ENCODE measurements around the gene SIPA1.
A peak's percentile ranks its signal among the peaks of the same experiment; 100 is the strongest.

SIPA1 gene

DNA sequence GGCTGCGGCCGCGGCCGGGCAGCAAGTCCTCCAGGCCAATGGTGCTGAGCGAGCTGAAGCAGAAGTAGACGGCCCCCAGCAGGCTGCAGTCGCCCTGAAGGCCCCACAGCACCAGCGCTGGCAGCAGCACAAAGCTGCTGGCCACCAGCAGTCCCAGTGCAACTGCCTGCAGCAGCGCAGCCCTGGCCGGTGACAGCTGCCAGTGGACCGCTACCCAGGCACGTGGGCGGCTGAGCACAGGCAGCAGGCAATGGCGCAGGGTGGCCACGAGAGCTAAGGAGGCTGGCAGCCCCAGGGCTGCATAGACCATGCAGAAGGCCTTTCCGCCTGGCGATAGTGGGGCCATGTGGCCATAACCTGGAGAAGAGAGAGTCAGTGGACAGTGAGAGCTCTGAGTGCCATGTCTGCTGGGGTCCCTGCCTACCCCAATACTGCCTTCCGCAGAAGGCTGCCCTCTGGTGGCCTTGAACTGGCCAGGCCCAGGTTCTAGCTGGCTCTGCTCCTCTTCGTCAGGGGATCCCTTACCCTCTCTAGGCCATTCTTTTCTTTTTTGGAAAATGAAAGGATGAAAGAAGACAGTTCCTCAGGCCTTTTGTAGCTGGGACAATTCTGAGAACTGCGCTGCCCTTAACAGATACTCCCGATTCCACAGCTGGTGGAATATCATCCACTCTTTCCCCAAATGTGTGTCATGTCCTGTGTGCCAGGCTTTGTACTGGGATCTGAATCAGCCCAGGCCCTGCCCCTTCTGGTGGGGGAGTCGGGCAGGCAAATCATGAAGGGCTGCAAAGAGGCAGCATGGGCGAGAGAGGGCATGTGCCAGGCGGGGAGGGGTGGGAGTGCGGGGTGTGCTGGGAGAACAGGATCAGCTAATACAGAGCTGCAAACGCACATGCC lies 44.1 kb upstream of the SIPA1 start:
- no peak for TF ChIP-seq POLR2A (IDR thresholded peaks at IDR 0.05; ENCODE audit: low read depth, low read length)
- no peak for TF ChIP-seq POU2F2 (IDR thresholded peaks at IDR 0.05; ENCODE audit: low read depth, low read length)
- TF ChIP-seq TAF1 (IDR thresholded peaks at IDR 0.05; ENCODE audit: low read depth, low read length): no peak
- no peak for TF ChIP-seq POLR2AphosphoS5 (IDR thresholded peaks at IDR 0.05; ENCODE audit: low read depth, low read length)
- TF ChIP-seq PAX5 (IDR thresholded peaks at IDR 0.05; ENCODE audit: insufficient read depth, low read length, severe bottlenecking): no peak
- TF ChIP-seq SPI1 (IDR thresholded peaks at IDR 0.05; ENCODE audit: low read depth, low read length): no peak
- FAIRE-seq (peak; percentile 81), DNase-seq (ENCODE audit: insufficient read length, low spot score) (no peak)

DNA sequence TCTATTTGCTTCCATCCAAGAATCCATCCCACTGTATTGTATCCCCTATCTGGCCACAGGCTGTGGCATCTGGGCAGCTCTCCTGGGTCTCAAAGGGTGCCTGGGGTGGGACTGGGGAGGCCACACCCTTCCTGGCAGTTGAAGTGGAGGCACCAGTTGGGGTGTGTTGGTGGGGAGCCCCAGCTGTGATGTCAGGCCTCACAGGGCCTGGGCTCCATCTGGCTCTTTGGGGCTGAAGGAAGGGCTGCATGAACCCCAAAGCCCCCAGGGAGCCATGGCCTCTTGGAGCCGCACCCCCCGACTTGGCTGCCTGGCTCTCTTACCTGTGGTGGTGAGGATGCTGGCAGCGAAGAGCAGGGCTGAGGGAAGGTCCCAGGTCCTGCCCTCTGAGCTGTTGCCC lies 42.8 kb upstream of the SIPA1 start:
- DNase-seq (ENCODE audit: insufficient read length, low spot score) (no peak), FAIRE-seq (no peak)
- TF ChIP-seq POLR2A (IDR thresholded peaks at IDR 0.05; ENCODE audit: low read depth, low read length) (no peak), SPI1 (IDR thresholded peaks at IDR 0.05; ENCODE audit: low read depth, low read length) (no peak), TAF1 (IDR thresholded peaks at IDR 0.05; ENCODE audit: low read depth, low read length) (no peak), PAX5 (IDR thresholded peaks at IDR 0.05; ENCODE audit: insufficient read depth, low read length, severe bottlenecking) (no peak), POU2F2 (IDR thresholded peaks at IDR 0.05; ENCODE audit: low read depth, low read length) (no peak), POLR2AphosphoS5 (IDR thresholded peaks at IDR 0.05; ENCODE audit: low read depth, low read length) (no peak)

GRCh38 chr11:65595543-65596281 lies 42.2 kb upstream of the SIPA1 start, which contains the start of gene KCNK7:
KCNK7 (minus strand) TSS chr11:65595800; CDS start chr11:65595772, 28 bp downstream.
- DNase-seq (ENCODE audit: insufficient read length, low spot score) (no peak), FAIRE-seq (no peak)
- TF ChIP-seq POU2F2 (IDR thresholded peaks at IDR 0.05; ENCODE audit: low read depth, low read length) (no peak), POLR2A (IDR thresholded peaks at IDR 0.05; ENCODE audit: low read depth, low read length) (no peak), SPI1 (IDR thresholded peaks at IDR 0.05; ENCODE audit: low read depth, low read length) (no peak), TAF1 (IDR thresholded peaks at IDR 0.05; ENCODE audit: low read depth, low read length) (no peak), POLR2AphosphoS5 (IDR thresholded peaks at IDR 0.05; ENCODE audit: low read depth, low read length) (no peak), PAX5 (IDR thresholded peaks at IDR 0.05; ENCODE audit: insufficient read depth, low read length, severe bottlenecking) (no peak)

DNA sequence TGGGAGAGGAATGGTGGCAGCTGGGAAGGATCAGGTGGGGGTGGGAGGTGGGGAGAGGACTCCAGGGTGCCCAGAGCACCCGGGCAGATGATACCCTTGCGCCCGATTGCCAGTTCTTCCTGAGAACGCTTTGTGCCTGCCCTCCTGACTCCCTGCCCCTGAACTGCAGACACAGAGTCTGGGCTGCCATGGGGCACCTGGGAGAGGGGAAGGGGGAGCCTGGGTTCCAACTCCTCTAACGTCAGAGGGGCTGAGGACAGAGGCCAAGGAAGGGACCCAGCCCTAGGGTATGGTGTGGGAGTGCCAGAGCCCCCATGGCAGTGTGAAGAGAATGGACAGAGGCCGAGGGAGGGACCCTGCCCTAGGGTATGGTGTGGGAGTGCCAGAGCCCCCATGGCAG lies 41.4 kb upstream of the SIPA1 start:
- DNase-seq (ENCODE audit: insufficient read length, low spot score) (no peak), FAIRE-seq (no peak)
- TF ChIP-seq PAX5 (IDR thresholded peaks at IDR 0.05; ENCODE audit: insufficient read depth, low read length, severe bottlenecking) (no peak), SPI1 (IDR thresholded peaks at IDR 0.05; ENCODE audit: low read depth, low read length) (no peak), TAF1 (IDR thresholded peaks at IDR 0.05; ENCODE audit: low read depth, low read length) (no peak), POLR2A (IDR thresholded peaks at IDR 0.05; ENCODE audit: low read depth, low read length) (no peak), POLR2AphosphoS5 (IDR thresholded peaks at IDR 0.05; ENCODE audit: low read depth, low read length) (no peak), POU2F2 (IDR thresholded peaks at IDR 0.05; ENCODE audit: low read depth, low read length) (no peak)

- TF ChIP-seq POU2F2 (IDR thresholded peaks at IDR 0.05; ENCODE audit: low read depth, low read length) (no peak), SPI1 (IDR thresholded peaks at IDR 0.05; ENCODE audit: low read depth, low read length) (no peak), POLR2AphosphoS5 (IDR thresholded peaks at IDR 0.05; ENCODE audit: low read depth, low read length) (no peak), PAX5 (IDR thresholded peaks at IDR 0.05; ENCODE audit: insufficient read depth, low read length, severe bottlenecking) (no peak), TAF1 (IDR thresholded peaks at IDR 0.05; ENCODE audit: low read depth, low read length) (no peak), POLR2A (IDR thresholded peaks at IDR 0.05; ENCODE audit: low read depth, low read length) (no peak)
- FAIRE-seq (no peak), DNase-seq (ENCODE audit: insufficient read length, low spot score) (no peak)
These were observed 39.6 kb upstream of the SIPA1 start for GRCh38 chr11:65598258-65598699.

GRCh38 chr11:65599216-65599954 lies 38.5 kb upstream of the SIPA1 start:
- no peak for FAIRE-seq
- TF ChIP-seq POLR2AphosphoS5 (IDR thresholded peaks at IDR 0.05; ENCODE audit: low read depth, low read length) (no peak), SPI1 (IDR thresholded peaks at IDR 0.05; ENCODE audit: low read depth, low read length) (no peak), POLR2A (IDR thresholded peaks at IDR 0.05; ENCODE audit: low read depth, low read length) (no peak), POU2F2 (IDR thresholded peaks at IDR 0.05; ENCODE audit: low read depth, low read length) (no peak), TAF1 (IDR thresholded peaks at IDR 0.05; ENCODE audit: low read depth, low read length) (no peak), PAX5 (IDR thresholded peaks at IDR 0.05; ENCODE audit: insufficient read depth, low read length, severe bottlenecking) (no peak)
- no peak for DNase-seq (ENCODE audit: insufficient read length, low spot score)

DNA sequence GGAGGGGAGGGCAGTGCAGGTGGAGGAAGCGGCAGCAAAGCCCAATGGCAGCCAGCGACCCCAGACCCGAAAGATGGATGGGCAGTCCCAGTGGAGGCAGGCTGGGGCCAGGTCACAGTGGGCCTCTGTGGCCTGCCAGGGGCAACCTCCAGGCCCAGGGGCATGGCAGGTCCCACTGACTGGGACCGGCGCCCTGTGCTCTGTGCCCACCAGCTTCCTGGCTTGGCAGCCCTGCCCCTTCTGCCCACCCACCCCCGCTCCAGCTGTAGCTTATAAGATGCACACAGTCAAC lies 38.0 kb upstream of the SIPA1 start:
- DNase-seq (ENCODE audit: insufficient read length, low spot score): no peak
- FAIRE-seq: no peak
- TF ChIP-seq PAX5 (IDR thresholded peaks at IDR 0.05; ENCODE audit: insufficient read depth, low read length, severe bottlenecking): no peak
- TF ChIP-seq POU2F2 (IDR thresholded peaks at IDR 0.05; ENCODE audit: low read depth, low read length): no peak
- no peak for TF ChIP-seq POLR2A (IDR thresholded peaks at IDR 0.05; ENCODE audit: low read depth, low read length)
- no peak for TF ChIP-seq SPI1 (IDR thresholded peaks at IDR 0.05; ENCODE audit: low read depth, low read length)
- TF ChIP-seq TAF1 (IDR thresholded peaks at IDR 0.05; ENCODE audit: low read depth, low read length): no peak
- TF ChIP-seq POLR2AphosphoS5 (IDR thresholded peaks at IDR 0.05; ENCODE audit: low read depth, low read length): no peak

DNA sequence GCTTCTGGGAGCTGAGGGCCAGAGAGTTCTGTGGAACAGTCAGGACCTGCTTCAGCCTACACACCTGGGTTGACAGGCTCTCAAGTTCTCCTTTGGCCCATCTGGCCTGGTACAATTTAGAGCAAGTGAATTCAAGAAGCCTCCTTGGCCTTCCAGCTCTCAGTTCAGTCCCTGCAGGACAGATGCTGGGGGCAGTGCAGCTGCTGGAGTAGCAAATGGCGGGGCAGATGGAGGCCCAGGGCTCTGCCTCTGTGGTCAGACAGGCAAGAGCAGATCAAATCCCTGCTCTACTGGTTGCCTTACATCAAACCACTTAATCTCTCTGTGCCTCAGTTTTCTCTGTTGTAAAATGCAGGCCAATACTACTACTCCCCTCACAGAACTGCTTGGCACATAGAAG lies 33.6 kb upstream of the SIPA1 start:
- DNase-seq (ENCODE audit: insufficient read length, low spot score): no peak
- TF ChIP-seq POLR2AphosphoS5 (IDR thresholded peaks at IDR 0.05; ENCODE audit: low read depth, low read length) (no peak), POLR2A (IDR thresholded peaks at IDR 0.05; ENCODE audit: low read depth, low read length) (no peak), POU2F2 (IDR thresholded peaks at IDR 0.05; ENCODE audit: low read depth, low read length) (no peak), PAX5 (IDR thresholded peaks at IDR 0.05; ENCODE audit: insufficient read depth, low read length, severe bottlenecking) (no peak)
- FAIRE-seq: no peak
